HepG2 (cell line): ENCODE data around the gene PDHX. TPM values are rescaled to one million over a fixed set of nuclear protein-coding genes. Genes with fewer than 3 reads are reported as not detected.

ENCODE experiments used
- ATAC-seq: fragments of 200-7000 bp; cut with Tn5 transposase; 3 replicates; pipeline ENCODE4 v1.9.1; 2020; ENCODE audit warnings: mild to moderate bottlenecking, moderate library complexity
- BruUV-seq: library from RNA; stranded (reverse); fragments of 400-500 nt; replicated peaks from 2 replicates; lab custom pipeline; 2021; lab: Mats Ljungman, UMichigan
- CTCF ChIA-PET: fragments of 300-600 bp; formaldehyde crosslinking; extraction: SDS; loops from one replicate; lab custom pipeline; 2021; ENCODE audit warnings: low total read pairs, inconsistent platforms, low intra/inter-chr PET ratio; lab: Yijun Ruan, JAX
- POLR2A ChIA-PET: fragments of 350-600 bp; sonication (Branson Sonifier 250); formaldehyde crosslinking; loops from one replicate; lab custom pipeline; 2020; ENCODE audit warnings: antibody characterized with exemption, inconsistent platforms; lab: Yijun Ruan, JAX
- DNase-seq: peaks from one replicate; pipeline ENCODE4 v3.0.0-alpha.2; 2015; ENCODE audit warnings: low spot score
- FAIRE-seq: peaks from 3 replicates; lab custom pipeline; 2011; peaks lifted over from hg19 to GRCh38; lab: Jason Lieb, UNC
- H2AFZ ChIP-seq: one replicate; pipeline ENCODE4 v1.6.1; 2011; ENCODE audit warnings: low read length, inconsistent platforms
- H3K27ac ChIP-seq: fragments of 300-600 bp; 3 replicates; pipeline ENCODE4 v1.8.0; 2011; ENCODE audit warnings: mixed run types, mild to moderate bottlenecking, mixed read lengths, low read length, inconsistent platforms; ENCODE audit not compliant: insufficient read depth; ENCODE audit errors: extremely low read length
- H3K27me3 ChIP-seq, 2 experiments: fragments of 200-600 bp in 1 of 2; 2 replicates in 1 of 2; 3 replicates in 1 of 2; pipeline versions ENCODE4 v1.6.0 to v1.8.0; 2011; ENCODE audit warnings: low read length in 2 of 2, mild to moderate bottlenecking in 2 of 2, moderate library complexity in 2 of 2, inconsistent platforms in 1 of 2; ENCODE audit not compliant: insufficient read depth in 2 of 2, control insufficient read depth in 1 of 2
- H3K36me3 ChIP-seq, 2 experiments: fragments of 200-600 bp in 1 of 2; replicated peaks in 1 of 2; 2 replicates in 1 of 2; 3 replicates in 1 of 2; pipeline versions ENCODE4 v1.5.1 to v1.8.0; 2011; ENCODE audit warnings: low read length in 2 of 2, inconsistent platforms in 1 of 2; ENCODE audit not compliant: insufficient read depth in 2 of 2, control insufficient read depth in 1 of 2
- H3K4me1 ChIP-seq: 2 replicates; pipeline ENCODE4 v1.5.1; 2012; ENCODE audit warnings: low read length, inconsistent platforms; ENCODE audit not compliant: insufficient read depth
- H3K4me2 ChIP-seq: 2 replicates; pipeline ENCODE4 v1.6.0; 2011; ENCODE audit warnings: low read depth, low read length, inconsistent platforms
- H3K4me3 ChIP-seq, 3 experiments: fragments of 200-600 bp in 1 of 3; sonication (generic), shearing (Covaris generic) in 1 of 3; replicated peaks in 1 of 3; 2 replicates each; pipeline ENCODE4 v1.5.1; 2011 to 2016; ENCODE audit warnings: low read length in 3 of 3, inconsistent platforms in 2 of 3, low read depth in 2 of 3, mild to moderate bottlenecking in 2 of 3, control low read depth in 1 of 3, mixed read lengths in 1 of 3; ENCODE audit not compliant: insufficient read depth in 1 of 3
- H3K79me2 ChIP-seq: one replicate; pipeline ENCODE4 v1.6.1; 2011; ENCODE audit warnings: low read length, inconsistent platforms; ENCODE audit not compliant: insufficient read depth
- H3K9ac ChIP-seq: 2 replicates; pipeline ENCODE4 v1.6.0; 2011; ENCODE audit warnings: mild to moderate bottlenecking, low read depth, low read length, inconsistent platforms; ENCODE audit not compliant: insufficient read depth
- H3K9me3 ChIP-seq: 2 replicates; pipeline ENCODE4 v1.5.1; 2012; ENCODE audit warnings: mild to moderate bottlenecking, low read length
- H4K20me1 ChIP-seq: 2 replicates; pipeline ENCODE4 v1.6.0; 2011; ENCODE audit warnings: inconsistent platforms, mild to moderate bottlenecking, low read length, moderate library complexity; ENCODE audit not compliant: insufficient read depth
- ELF3 ChIP-seq: IDR thresholded peaks from 2 replicates; pipeline ENCODE4 v1.6.1; 2016; ENCODE audit warnings: missing genetic modification reagents, missing compliant biosample characterization
- KDM3A ChIP-seq: IDR thresholded peaks from 2 replicates; pipeline ENCODE4 v1.6.1; 2018; ENCODE audit warnings: low read depth, missing compliant biosample characterization
- MEIS1 ChIP-seq: sonication (generic); formaldehyde crosslinking; IDR thresholded peaks from 2 replicates; pipeline ENCODE4 v1.9.0; 2021; ENCODE audit warnings: mild to moderate bottlenecking, missing genetic modification reagents, moderate library complexity, borderline replicate concordance
- POGZ ChIP-seq: sonication (generic); formaldehyde crosslinking; IDR thresholded peaks from 2 replicates; pipeline ENCODE4 v1.4.0; 2020; ENCODE audit warnings: mild to moderate bottlenecking, missing genetic modification reagents
- REXO4 ChIP-seq: sonication (generic); formaldehyde crosslinking; IDR thresholded peaks from 2 replicates; pipeline ENCODE4 v1.8.0; 2022; ENCODE audit warnings: missing genetic modification reagents, mild to moderate bottlenecking, borderline replicate concordance
- ZNF235 ChIP-seq: sonication (generic); formaldehyde crosslinking; IDR thresholded peaks from 2 replicates; pipeline ENCODE4 v1.8.1; 2023; ENCODE audit warnings: mild to moderate bottlenecking, missing genetic modification reagents, borderline replicate concordance
- ZNF331 ChIP-seq: sonication (generic); formaldehyde crosslinking; IDR thresholded peaks from 2 replicates; pipeline ENCODE4 v1.4.0; 2020; ENCODE audit warnings: missing genetic modification reagents
- ZNF430 ChIP-seq: sonication (generic); formaldehyde crosslinking; IDR thresholded peaks from 2 replicates; pipeline ENCODE4 v1.9.0; 2021; ENCODE audit warnings: mild to moderate bottlenecking, missing genetic modification reagents
- ZNF460 ChIP-seq: sonication (generic); formaldehyde crosslinking; IDR thresholded peaks from 2 replicates; pipeline ENCODE4 v1.5.1; 2020; ENCODE audit warnings: missing genetic modification reagents, mild to moderate bottlenecking, borderline replicate concordance
- WGBS: methylation state at CpG from one replicate; pipeline ENCODE4 v1.1.6; 2017; ENCODE audit warnings: low lambda C conversion rate; 5-methylcytosine and 5-hydroxymethylcytosine counted together
- in situ Hi-C: cut with HindIII; loops from 2 replicates; pipeline ENCODE4 v1.10.0; 2017; ENCODE audit warnings: low pct_unique_long_range_greater_than_20kb; ENCODE audit not compliant: extremely low pct_ligation_motif_present
- intact Hi-C: fragments of 100-400 bp; cut with micrococcal nuclease; formaldehyde crosslinking; loops from one replicate; pipeline ENCODE4 v1.10.0; 2022; ENCODE audit not compliant: unreplicated experiment
- polyA plus RNA-seq, 8 experiments: library from polyadenylated mRNA; depleted of rRNA in 3 of 8; stranded (reverse) in 7 of 8; unstranded in 1 of 8; fragments of >200 nt; fragmentation: Illumina TruSeq in 4 of 8; extraction: Trizol in 4 of 8; gene quantifications; 2 replicates each; pipeline versions ENCODE4 v1.2.1 to v1.2.3, GENCODE V29; 2011 to 2016; ENCODE audit warnings: low read depth in 4 of 8, missing spikeins in 1 of 8, mixed read lengths in 1 of 8; ENCODE audit not compliant: insufficient read depth in 1 of 8
- total RNA-seq, 5 experiments: library from RNA; depleted of rRNA; stranded (reverse); fragments of >200 nt; fragmentation: Illumina TruSeq; extraction: Trizol; gene quantifications; 2 replicates each; pipeline ENCODE4 v1.2.3, GENCODE V29; 2016; ENCODE audit warnings: low read depth in 1 of 5
- TF ChIP-seq, protein P1 (sequence below): IDR thresholded peaks from 2 replicates; pipeline ENCODE4 v1.6.1; 2016
- TF ChIP-seq, protein P2 (sequence below): sonication (generic); formaldehyde crosslinking; IDR thresholded peaks from 2 replicates; pipeline ENCODE4 v1.4.0; 2020; ENCODE audit warnings: mild to moderate bottlenecking, missing genetic modification reagents, borderline replicate concordance
- TF ChIP-seq, protein P3 (sequence below): sonication (generic); formaldehyde crosslinking; IDR thresholded peaks from 2 replicates; pipeline ENCODE4 v1.4.0; 2020; ENCODE audit warnings: mild to moderate bottlenecking, missing genetic modification reagents
- TF ChIP-seq, protein P4 (sequence below): sonication (generic); formaldehyde crosslinking; IDR thresholded peaks from 2 replicates; pipeline ENCODE4 v1.9.0; 2021; ENCODE audit warnings: missing genetic modification reagents, mild to moderate bottlenecking, borderline replicate concordance

PDHX gene
- total and polyA plus RNA-seq, 2 of the 13 experiments (the other 11 are each of a cell fraction or from before 2014, with no cell fraction given), result 41.0 to 73.8 TPM

DNA sequence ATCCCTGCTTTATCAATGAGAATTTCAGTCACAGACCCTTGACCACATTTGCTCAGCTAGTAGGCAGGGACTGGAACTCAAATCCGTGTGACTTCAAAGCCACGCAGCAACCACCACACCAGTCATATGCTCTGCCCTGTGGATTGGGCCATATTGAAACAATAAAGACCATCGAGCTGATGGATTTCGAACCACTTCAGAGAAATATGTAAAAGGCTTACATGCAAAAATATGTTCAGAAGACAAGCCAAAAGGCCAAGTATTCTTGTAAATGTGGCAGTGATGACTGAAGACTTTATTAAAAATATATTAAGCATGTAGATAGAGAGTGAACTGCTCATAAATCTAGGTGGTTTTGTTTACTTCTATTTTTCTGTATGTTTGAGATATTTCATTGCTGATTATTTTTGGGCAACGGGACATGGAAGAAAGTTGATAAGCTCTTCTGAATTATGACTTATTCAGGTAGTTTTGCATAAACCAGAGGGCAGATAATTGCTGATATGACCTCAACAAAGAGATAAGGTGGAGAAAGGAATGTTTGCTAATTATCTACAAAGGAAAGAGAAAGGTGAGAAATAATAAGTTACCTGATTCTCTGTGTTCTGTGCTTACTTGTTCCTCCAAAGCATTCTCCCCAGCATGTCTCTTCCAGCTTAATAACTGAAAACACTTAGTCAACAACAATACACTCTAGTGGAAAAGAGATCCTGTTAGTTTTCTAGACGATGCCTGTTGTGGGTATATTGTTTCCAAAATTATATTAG lies 99.4 kb downstream of the PDHX start (continued):
- TF ChIP-seq, protein P1, sequence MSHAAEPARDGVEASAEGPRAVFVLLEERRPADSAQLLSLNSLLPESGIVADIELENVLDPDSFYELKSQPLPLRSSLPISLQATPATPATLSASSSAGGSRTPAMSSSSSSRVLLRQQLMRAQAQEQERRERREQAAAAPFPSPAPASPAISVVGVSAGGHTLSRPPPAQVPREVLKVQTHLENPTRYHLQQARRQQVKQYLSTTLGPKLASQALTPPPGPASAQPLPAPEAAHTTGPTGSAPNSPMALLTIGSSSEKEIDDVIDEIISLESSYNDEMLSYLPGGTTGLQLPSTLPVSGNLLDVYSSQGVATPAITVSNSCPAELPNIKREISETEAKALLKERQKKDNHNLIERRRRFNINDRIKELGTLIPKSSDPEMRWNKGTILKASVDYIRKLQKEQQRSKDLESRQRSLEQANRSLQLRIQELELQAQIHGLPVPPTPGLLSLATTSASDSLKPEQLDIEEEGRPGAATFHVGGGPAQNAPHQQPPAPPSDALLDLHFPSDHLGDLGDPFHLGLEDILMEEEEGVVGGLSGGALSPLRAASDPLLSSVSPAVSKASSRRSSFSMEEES (CRISPR knock-in tag), result no peak
- TF ChIP-seq ZNF460 (CRISPR knock-in tag) (no peak), ELF3 (CRISPR knock-in tag) (no peak)
- TF ChIP-seq, protein P2, sequence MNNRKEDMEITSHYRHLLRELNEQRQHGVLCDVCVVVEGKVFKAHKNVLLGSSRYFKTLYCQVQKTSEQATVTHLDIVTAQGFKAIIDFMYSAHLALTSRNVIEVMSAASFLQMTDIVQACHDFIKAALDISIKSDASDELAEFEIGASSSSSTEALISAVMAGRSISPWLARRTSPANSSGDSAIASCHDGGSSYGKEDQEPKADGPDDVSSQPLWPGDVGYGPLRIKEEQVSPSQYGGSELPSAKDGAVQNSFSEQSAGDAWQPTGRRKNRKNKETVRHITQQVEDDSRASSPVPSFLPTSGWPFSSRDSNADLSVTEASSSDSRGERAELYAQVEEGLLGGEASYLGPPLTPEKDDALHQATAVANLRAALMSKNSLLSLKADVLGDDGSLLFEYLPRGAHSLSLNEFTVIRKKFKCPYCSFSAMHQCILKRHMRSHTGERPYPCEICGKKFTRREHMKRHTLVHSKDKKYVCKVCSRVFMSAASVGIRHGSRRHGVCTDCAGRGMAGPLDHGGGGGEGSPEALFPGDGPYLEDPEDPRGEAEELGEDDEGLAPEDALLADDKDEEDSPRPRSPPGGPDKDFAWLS (CRISPR knock-in tag), result no peak

DNA sequence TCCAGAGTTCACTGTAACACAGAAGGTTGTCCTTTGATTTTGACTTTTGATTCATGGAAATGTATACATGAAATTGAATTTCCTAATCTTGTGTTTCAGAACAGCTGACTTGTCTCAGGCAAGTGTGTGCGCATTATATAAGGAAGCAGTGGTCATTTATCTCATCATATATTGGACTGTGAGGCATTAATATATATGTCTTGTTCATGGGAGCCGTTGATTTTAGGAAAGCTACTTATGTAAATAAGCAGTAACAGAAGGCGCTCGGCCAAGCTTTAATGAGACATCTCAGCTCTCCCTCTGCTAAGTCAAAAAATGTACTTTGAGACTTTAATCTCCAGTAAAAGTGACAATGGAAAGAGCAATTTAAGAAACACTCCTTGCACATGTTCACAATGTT lies 100.5 kb downstream of the PDHX start:
- no peak for ATAC-seq
- Histone ChIP-seq H3K4me1 (peaks cover 10% of the 10 kb centered on the region), H3K9ac (no peak overlapping the region), H4K20me1 (no peaks in the 10 kb centered on the region), H3K27ac (no peak overlapping the region)
- no TSS peak for BruUV-seq
- CTCF ChIA-PET, result no interaction called here
- TF ChIP-seq, protein P3, sequence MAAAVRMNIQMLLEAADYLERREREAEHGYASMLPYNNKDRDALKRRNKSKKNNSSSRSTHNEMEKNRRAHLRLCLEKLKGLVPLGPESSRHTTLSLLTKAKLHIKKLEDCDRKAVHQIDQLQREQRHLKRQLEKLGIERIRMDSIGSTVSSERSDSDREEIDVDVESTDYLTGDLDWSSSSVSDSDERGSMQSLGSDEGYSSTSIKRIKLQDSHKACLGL, result no peak
- no peak for TF ChIP-seq POGZ (CRISPR knock-in tag)
- no peak for TF ChIP-seq ZNF331 (CRISPR knock-in tag)
- TF ChIP-seq MEIS1 (CRISPR knock-in tag), result no peak
- no peak for TF ChIP-seq ZNF430 (CRISPR knock-in tag)
- TF ChIP-seq KDM3A (CRISPR knock-in tag), result no peak
- TF ChIP-seq ZNF235 (CRISPR knock-in tag), result no peak
- no peak for TF ChIP-seq REXO4 (CRISPR knock-in tag)
- TF ChIP-seq, protein P4, sequence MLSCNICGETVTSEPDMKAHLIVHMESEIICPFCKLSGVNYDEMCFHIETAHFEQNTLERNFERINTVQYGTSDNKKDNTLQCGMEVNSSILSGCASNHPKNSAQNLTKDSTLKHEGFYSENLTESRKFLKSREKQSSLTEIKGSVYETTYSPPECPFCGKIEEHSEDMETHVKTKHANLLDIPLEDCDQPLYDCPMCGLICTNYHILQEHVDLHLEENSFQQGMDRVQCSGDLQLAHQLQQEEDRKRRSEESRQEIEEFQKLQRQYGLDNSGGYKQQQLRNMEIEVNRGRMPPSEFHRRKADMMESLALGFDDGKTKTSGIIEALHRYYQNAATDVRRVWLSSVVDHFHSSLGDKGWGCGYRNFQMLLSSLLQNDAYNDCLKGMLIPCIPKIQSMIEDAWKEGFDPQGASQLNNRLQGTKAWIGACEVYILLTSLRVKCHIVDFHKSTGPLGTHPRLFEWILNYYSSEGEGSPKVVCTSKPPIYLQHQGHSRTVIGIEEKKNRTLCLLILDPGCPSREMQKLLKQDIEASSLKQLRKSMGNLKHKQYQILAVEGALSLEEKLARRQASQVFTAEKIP (CRISPR knock-in tag), result no peak
- TF ChIP-seq, all 625 proteins: peak for 0
- DNase-seq (no peak), FAIRE-seq (no peak)
- intact Hi-C loops (no loop called here), in situ Hi-C loops (no loop called here)
- Histone ChIP-seq H3K9me3 (no peaks in the 10 kb centered on the region), H3K36me3 (no peaks in the 10 kb centered on the region), H2AFZ (no peak overlapping the region), H3K79me2 (no peaks in the 10 kb centered on the region), H3K4me2 (no peak overlapping the region), H3K27me3 (no peaks in the 10 kb centered on the region), H3K4me3 (no peak overlapping the region)
- POLR2A ChIA-PET, result interaction anchor here (1.4 kb wide), 1 partner anchor 29 kb away, joined by 3 read pairs; no protein-coding TSS in a partner anchor
- WGBS, result 61% methylated on average over 4 of the region's 4 CpGs
